NCI-H128 (cell line): Measurements from ENCODE around the gene CNOT6.
"Not testable (repeated sequence)": the region's sequence is repeated elsewhere in the genome, so short reads cannot be mapped to it uniquely, and the experiment has no call there.

Source experiments
- DNase-seq: peaks from one replicate; lab custom pipeline; 2025; ENCODE audit not compliant: unreplicated experiment; lab: John Stamatoyannopoulos, UW

The CNOT6 gene

GRCh38 chr5:180515974-180516373 lies 21.8 kb downstream of the CNOT6 start:
- DNase-seq: not testable (repeated sequence)

- no peak for DNase-seq
These were observed 22.3 kb downstream of the CNOT6 start for GRCh38 chr5:180516440-180516839.

- no peak for DNase-seq
These were observed 24.9 kb downstream of the CNOT6 start for GRCh38 chr5:180519098-180519497.

- DNase-seq: no peak
These were observed 26.9 kb downstream of the CNOT6 start for GRCh38 chr5:180521101-180521500.

GRCh38 chr5:180521591-180521990 lies 27.4 kb downstream of the CNOT6 start:
- no peak for DNase-seq

GRCh38 chr5:180522330-180522729 lies 28.2 kb downstream of the CNOT6 start:
- DNase-seq: no peak

- no peak for DNase-seq
These were observed 29.7 kb downstream of the CNOT6 start for GRCh38 chr5:180523629-180524466.

- no peak for DNase-seq
These were observed 31.2 kb downstream of the CNOT6 start for GRCh38 chr5:180525399-180525798.

GRCh38 chr5:180526269-180526668 lies 32.1 kb downstream of the CNOT6 start:
- DNase-seq: no peak

- no peak for DNase-seq
These were observed 33.5 kb downstream of the CNOT6 start for GRCh38 chr5:180527659-180528058.

- DNase-seq: not testable (repeated sequence)
These were observed 36.9 kb downstream of the CNOT6 start for GRCh38 chr5:180531036-180531585.

GRCh38 chr5:180532268-180532667 lies 38.1 kb downstream of the CNOT6 start:
- no peak for DNase-seq

- DNase-seq: no peak
These were observed 39.7 kb downstream of the CNOT6 start for GRCh38 chr5:180533845-180534244.

GRCh38 chr5:180535573-180535972 lies 41.4 kb downstream of the CNOT6 start:
- no peak for DNase-seq

- no peak for DNase-seq
These were observed 46.0 kb downstream of the CNOT6 start for GRCh38 chr5:180540050-180540694.

- no peak for DNase-seq
These were observed 47.5 kb downstream of the CNOT6 start for GRCh38 chr5:180541710-180542109.

- no peak for DNase-seq
These were observed 51.1 kb downstream of the CNOT6 start for GRCh38 chr5:180545248-180545647.

GRCh38 chr5:180548563-180548962 lies 54.4 kb downstream of the CNOT6 start:
- DNase-seq: no peak

- DNase-seq: no peak
These were observed 59.4 kb downstream of the CNOT6 start for GRCh38 chr5:180553530-180553929.

- no peak for DNase-seq
These were observed 61.2 kb downstream of the CNOT6 start for GRCh38 chr5:180555168-180555921.

GRCh38 chr5:180557217-180557809 lies 63.1 kb downstream of the CNOT6 start:
- no peak for DNase-seq
